Activated CD8-positive, alpha-beta memory T cell treated with anti-CD3 and anti-CD28 coated beads, Interleukin-2, amount 10 ng/mL, durations not matched to agents 7 days and 5 days (primary cell): Measurements from ENCODE around the gene PCDHGB6. TPM values are rescaled to one million over a fixed set of nuclear protein-coding genes. Genes with fewer than 3 reads are reported as not detected.
"Not testable (repeated sequence)": the region's sequence is repeated elsewhere in the genome, so short reads cannot be mapped to it uniquely, and the experiment has no call there.

ENCODE experiments used
- ATAC-seq: fragments of 150-1000 bp; cut with Tn5 transposase; one replicate; pipeline ENCODE4 v1.10.0; 2021; ENCODE audit warnings: moderate library complexity
- CTCF ChIA-PET: fragments of 350-600 bp; sonication (Branson Sonifier 250); formaldehyde crosslinking; loops from one replicate; lab custom pipeline; 2021; ENCODE audit warnings: antibody characterized with exemption; lab: Charles Lee
- DNase-seq: peaks from one replicate; pipeline ENCODE4 v3.0.0-alpha.2; 2020
- H3K27ac Mint-ChIP-seq: one replicate; pipeline ENCODE4 v1.8.0; 2021; ENCODE audit warnings: mild to moderate bottlenecking, mixed read lengths
- H3K27me3 Mint-ChIP-seq: one replicate; pipeline ENCODE4 v1.8.0; 2021; ENCODE audit warnings: mixed read lengths
- H3K36me3 Mint-ChIP-seq: one replicate; pipeline ENCODE4 v1.8.0; 2021; ENCODE audit warnings: mild to moderate bottlenecking, mixed read lengths
- H3K4me1 Mint-ChIP-seq: one replicate; pipeline ENCODE4 v1.8.0; 2021; ENCODE audit warnings: mixed read lengths
- H3K4me3 Mint-ChIP-seq: one replicate; pipeline ENCODE4 v1.8.0; 2021; ENCODE audit warnings: mild to moderate bottlenecking, moderate library complexity, mixed read lengths
- H3K9me3 Mint-ChIP-seq: one replicate; pipeline ENCODE4 v1.8.0; 2022; ENCODE audit warnings: low read depth, mixed read lengths
- total RNA-seq, 2 experiments: library from RNA; stranded (reverse); gene quantifications; one replicate each; pipeline ENCODE4 v1.2.3, GENCODE V29; 2021

Gene PCDHGB6
- total RNA-seq, 2 experiments from 2014 or later, result not detected

DNA sequence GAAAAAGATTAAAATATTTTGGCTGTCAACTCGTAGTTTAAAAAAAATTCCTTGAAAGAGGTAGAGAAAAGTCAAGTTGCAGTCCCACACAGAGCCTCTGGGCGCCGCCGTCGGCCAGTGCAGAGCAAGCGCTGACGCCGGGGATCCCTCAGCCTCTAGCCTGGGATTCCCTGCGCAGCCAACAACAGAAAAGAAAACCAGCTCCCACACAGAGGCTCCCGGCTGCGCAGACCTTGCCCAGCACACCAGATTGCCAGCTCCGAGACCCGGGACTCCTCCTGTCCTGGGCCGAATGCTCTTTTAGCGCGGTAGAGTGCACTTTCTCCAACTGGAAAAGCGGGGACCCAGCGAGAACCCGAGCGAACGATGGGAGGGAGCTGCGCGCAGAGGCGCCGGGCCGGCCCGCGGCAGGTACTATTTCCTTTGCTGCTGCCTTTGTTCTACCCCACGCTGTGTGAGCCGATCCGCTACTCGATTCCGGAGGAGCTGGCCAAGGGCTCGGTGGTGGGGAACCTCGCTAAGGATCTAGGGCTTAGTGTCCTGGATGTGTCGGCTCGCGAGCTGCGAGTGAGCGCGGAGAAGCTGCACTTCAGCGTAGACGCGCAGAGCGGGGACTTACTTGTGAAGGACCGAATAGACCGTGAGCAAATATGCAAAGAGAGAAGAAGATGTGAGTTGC, 9.8 kb downstream of the PCDHGB6 start, which contains the start of gene PCDHGB7:
Gene PCDHGB7, plus strand, starts transcription at position 184 of the 679 bp plus-strand sequence. Its CDS starts 183 bp downstream, at position 367.
- H3K9me3 Mint-ChIP-seq, H3K4me3 Mint-ChIP-seq: not testable (repeated sequence)
- peaks cover 84% of the 10 kb centered on the region for H3K27me3 Mint-ChIP-seq
- ATAC-seq (peak; percentile 55), DNase-seq (peak; percentile 57)
- H3K36me3 Mint-ChIP-seq, result peaks cover 11% of the 10 kb centered on the region
- peaks cover 20% of the 10 kb centered on the region for H3K4me1 Mint-ChIP-seq
- CTCF ChIA-PET, result interaction anchor here (0.6 to 2.1 kb wide), 6 partner anchors 13 to 140 kb away, joined by 3 to 8 read pairs (median 4); partner anchors contain the start of genes PCDHGA12 and PCDHGA9
- H3K27ac Mint-ChIP-seq, result peak within 1 kb of the TSS; percentile 35

- CTCF ChIA-PET, result interaction anchor here (1.1 to 2.1 kb wide), 5 partner anchors 11 to 145 kb away, joined by 3 to 23 read pairs (median 8); partner anchors contain the start of gene PCDHGA12
- ATAC-seq (no peak), DNase-seq (no peak)
- Mint-ChIP-seq H3K4me3 (no peak overlapping the region), H3K36me3 (peaks cover 11% of the 10 kb centered on the region), H3K27ac (no peak overlapping the region), H3K4me1 (peaks cover 12% of the 10 kb centered on the region), H3K27me3 (peaks cover 77% of the 10 kb centered on the region), H3K9me3 (peaks cover 8% of the 10 kb centered on the region)
Observed at GRCh38 chr5:141419074-141419880, 11.5 kb downstream of the PCDHGB6 start.

GRCh38 chr5:141420855-141421488, 13.2 kb downstream of the PCDHGB6 start, which contains the start of gene PCDHGA11:
Gene PCDHGA11, plus strand, starts transcription at chr5:141421051. Its CDS starts 177 bp downstream, at chr5:141421228.
- peak; percentile 57 for DNase-seq
- Mint-ChIP-seq H3K27me3 (peaks cover 76% of the 10 kb centered on the region), H3K27ac (peak within 1 kb of the TSS; percentile 54)

DNA sequence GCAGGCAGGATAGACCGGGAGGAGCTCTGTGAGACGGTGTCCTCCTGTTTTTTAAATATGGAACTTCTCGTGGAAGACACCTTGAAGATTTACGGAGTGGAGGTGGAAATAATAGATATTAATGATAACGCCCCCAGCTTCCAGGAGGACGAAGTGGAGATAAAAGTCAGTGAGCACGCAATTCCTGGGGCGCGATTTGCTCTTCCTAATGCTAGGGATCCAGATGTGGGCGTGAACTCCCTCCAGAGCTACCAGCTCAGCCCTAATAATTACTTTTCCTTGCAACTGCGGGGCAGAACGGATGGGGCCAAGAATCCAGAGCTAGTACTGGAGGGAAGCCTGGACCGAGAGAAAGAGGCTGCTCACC, 13.7 kb downstream of the PCDHGB6 start:
- peaks cover 8% of the 10 kb centered on the region for H3K9me3 Mint-ChIP-seq
- CTCF ChIA-PET, result interaction anchor here (0.6 to 2.4 kb wide), 20 partner anchors 8 to 222 kb away, joined by 3 to 23 read pairs (median 4); partner anchors contain the start of genes PCDHB11, PCDHGA10, PCDHGA12 and PCDHGA5
- peaks cover 9% of the 10 kb centered on the region for H3K4me1 Mint-ChIP-seq
- H3K4me3 Mint-ChIP-seq, result peak overlapping the region; percentile 65
- no peak for DNase-seq
- H3K36me3 Mint-ChIP-seq, result peaks cover 7% of the 10 kb centered on the region
- peak overlapping the region; percentile 54 for H3K27ac Mint-ChIP-seq
- peaks cover 73% of the 10 kb centered on the region for H3K27me3 Mint-ChIP-seq
- ATAC-seq, result no peak

More at GRCh38 chr5:141420855-141421488, 13.2 kb downstream of the PCDHGB6 start, which contains the start of gene PCDHGA11:
- Mint-ChIP-seq H3K4me1 (peaks cover 9% of the 10 kb centered on the region), H3K4me3 (peak within 1 kb of the TSS; percentile 65), H3K9me3 (peaks cover 8% of the 10 kb centered on the region), H3K36me3 (peaks cover 7% of the 10 kb centered on the region)
- no peak for ATAC-seq
- CTCF ChIA-PET, result interaction anchor here (0.8 to 2.4 kb wide), 23 partner anchors 8 to 221 kb away, joined by 3 to 23 read pairs (median 4); partner anchors contain the start of genes PCDHB11, PCDHGA10, PCDHGA12 and PCDHGA4

DNA sequence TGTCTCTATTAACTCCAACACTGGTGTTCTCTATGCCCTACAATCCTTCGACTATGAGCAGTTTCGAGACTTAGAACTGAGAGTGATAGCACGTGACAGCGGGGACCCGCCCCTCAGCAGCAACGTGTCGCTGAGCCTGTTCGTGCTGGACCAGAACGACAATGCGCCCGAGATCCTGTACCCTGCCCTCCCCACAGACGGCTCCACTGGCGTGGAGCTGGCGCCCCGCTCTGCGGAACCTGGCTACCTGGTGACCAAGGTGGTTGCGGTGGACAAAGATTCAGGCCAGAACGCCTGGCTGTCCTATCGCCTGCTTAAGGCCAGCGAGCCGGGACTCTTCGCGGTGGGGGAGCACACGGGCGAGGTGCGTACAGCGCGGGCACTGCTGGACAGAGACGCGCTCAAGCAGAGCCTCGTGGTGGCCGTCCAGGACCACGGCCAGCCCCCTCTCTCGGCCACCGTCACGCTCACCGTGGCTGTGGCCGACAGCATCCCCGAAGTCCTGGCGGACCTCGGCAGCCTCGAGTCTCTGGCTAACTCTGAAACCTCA, 15.0 kb downstream of the PCDHGB6 start:
- Mint-ChIP-seq H3K4me3 (no peak overlapping the region), H3K9me3 (peaks cover 8% of the 10 kb centered on the region), H3K36me3 (peaks cover 7% of the 10 kb centered on the region), H3K27me3 (peaks cover 73% of the 10 kb centered on the region), H3K4me1 (peaks cover 7% of the 10 kb centered on the region), H3K27ac (no peak overlapping the region)
- DNase-seq (no peak), ATAC-seq (no peak)
- CTCF ChIA-PET, result interaction anchor here (1.1 to 2.4 kb wide), 2 partner anchors 10 to 100 kb away, joined by 3 to 6 read pairs; partner anchors contain the start of gene PCDHGA10

DNA sequence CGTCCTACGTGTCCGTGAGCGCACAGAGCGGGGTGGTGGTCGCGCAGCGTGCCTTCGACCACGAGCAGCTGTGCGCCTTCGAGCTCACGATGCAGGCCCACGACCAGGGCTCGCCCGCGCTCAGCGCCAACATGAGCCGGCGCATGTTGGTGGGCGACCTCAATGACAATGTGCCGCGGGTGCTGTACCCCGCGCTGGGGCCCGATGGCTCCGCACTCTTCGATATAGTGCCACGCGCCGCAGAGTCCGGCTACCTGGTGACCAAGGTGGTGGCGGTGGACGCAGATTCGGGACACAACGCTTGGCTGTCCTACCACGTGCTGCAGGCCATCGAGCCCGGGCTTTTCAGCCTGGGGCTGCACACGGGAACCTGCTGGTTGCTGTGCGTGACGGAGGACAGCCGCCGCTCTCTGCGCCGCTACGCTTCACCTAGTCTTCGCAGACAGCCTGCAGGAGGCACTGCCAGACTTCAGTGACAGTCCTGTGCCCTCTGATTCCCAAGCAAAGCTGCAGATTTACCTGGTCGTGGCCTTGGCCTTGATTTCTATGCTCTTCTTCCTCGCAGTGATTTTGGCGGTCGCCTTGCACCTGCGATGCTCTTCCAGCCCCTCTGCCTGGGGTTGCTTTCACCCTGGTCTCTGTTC, 20.1 kb downstream of the PCDHGB6 start:
- Mint-ChIP-seq H3K27ac (no peak overlapping the region), H3K9me3 (peaks cover 14% of the 10 kb centered on the region), H3K27me3 (peaks cover 60% of the 10 kb centered on the region), H3K4me1 (peaks cover 5% of the 10 kb centered on the region), H3K36me3 (peaks cover 4% of the 10 kb centered on the region), H3K4me3 (no peak overlapping the region)
- no peak for ATAC-seq
- DNase-seq, result no peak
- CTCF ChIA-PET, result no interaction called here

DNA sequence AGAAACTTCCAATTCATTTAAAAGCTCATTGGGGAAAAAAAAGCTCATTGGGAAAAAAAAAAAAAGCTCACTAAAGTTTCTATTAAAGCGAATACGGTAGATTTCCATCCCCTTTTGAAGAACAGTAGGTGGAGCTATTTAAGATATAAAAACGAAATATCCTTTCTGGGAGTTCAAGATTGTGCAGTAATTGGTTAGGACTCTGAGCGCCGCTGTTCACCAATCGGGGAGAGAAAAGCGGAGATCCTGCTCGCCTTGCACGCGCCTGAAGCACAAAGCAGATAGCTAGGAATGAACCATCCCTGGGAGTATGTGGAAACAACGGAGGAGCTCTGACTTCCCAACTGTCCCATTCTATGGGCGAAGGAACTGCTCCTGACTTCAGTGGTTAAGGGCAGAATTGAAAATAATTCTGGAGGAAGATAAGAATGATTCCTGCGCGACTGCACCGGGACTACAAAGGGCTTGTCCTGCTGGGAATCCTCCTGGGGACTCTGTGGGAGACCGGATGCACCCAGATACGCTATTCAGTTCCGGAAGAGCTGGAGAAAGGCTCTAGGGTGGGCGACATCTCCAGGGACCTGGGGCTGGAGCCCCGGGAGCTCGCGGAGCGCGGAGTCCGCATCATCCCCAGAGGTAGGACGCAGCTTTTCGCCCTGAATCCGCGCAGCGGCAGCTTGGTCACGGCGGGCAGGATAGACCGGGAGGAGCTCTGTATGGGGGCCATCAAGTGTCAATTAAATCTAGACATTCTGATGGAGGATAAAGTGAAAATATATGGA, 22.7 kb downstream of the PCDHGB6 start, which contains the start of gene PCDHGA12:
Gene PCDHGA12, plus strand, starts transcription at position 176 of the 782 bp plus-strand sequence. Its CDS starts 253 bp downstream, at position 429.
- H3K4me3 Mint-ChIP-seq, result peak within 1 kb of the TSS; percentile 43
- CTCF ChIA-PET, result interaction anchor here (0.7 to 2.2 kb wide), 19 partner anchors 10 to 134 kb away, joined by 3 to 23 read pairs (median 3); partner anchors contain the start of genes PCDHGA1, PCDHGA10, PCDHGA11 and PCDHGA6
- H3K4me1 Mint-ChIP-seq, result peaks cover 5% of the 10 kb centered on the region
- H3K36me3 Mint-ChIP-seq, result peaks cover 6% of the 10 kb centered on the region
- DNase-seq (no peak), ATAC-seq (no peak)
- H3K27me3 Mint-ChIP-seq, result peaks cover 52% of the 10 kb centered on the region
- peaks cover 18% of the 10 kb centered on the region for H3K9me3 Mint-ChIP-seq
- peak within 1 kb of the TSS; percentile 69 for H3K27ac Mint-ChIP-seq

- H3K27ac Mint-ChIP-seq, result no peak overlapping the region
- peak overlapping the region; percentile 29 for H3K4me3 Mint-ChIP-seq
- H3K36me3 Mint-ChIP-seq, result peaks cover 6% of the 10 kb centered on the region
- DNase-seq (no peak), ATAC-seq (no peak)
- CTCF ChIA-PET, result interaction anchor here (1.0 to 2.2 kb wide), 8 partner anchors 11 to 101 kb away, joined by 3 to 23 read pairs (median 5); partner anchors contain the start of genes PCDHGA1, PCDHGA11, PCDHGB5 and PCDHGB7
- peaks cover 18% of the 10 kb centered on the region for H3K9me3 Mint-ChIP-seq
- peaks cover 5% of the 10 kb centered on the region for H3K4me1 Mint-ChIP-seq
- H3K27me3 Mint-ChIP-seq, result peaks cover 47% of the 10 kb centered on the region
Observed at GRCh38 chr5:141431286-141431685, 23.5 kb downstream of the PCDHGB6 start.

GRCh38 chr5:141432308-141432707, 24.5 kb downstream of the PCDHGB6 start:
- H3K36me3 Mint-ChIP-seq, CTCF ChIA-PET, ATAC-seq, DNase-seq, H3K4me3 Mint-ChIP-seq, H3K4me1 Mint-ChIP-seq: not testable (repeated sequence)
- Mint-ChIP-seq H3K27me3 (peaks cover 46% of the 10 kb centered on the region), H3K27ac (peak overlapping the region; percentile 5), H3K9me3 (peaks cover 18% of the 10 kb centered on the region)

- H3K4me1 Mint-ChIP-seq, H3K27ac Mint-ChIP-seq, H3K36me3 Mint-ChIP-seq, ATAC-seq, H3K4me3 Mint-ChIP-seq, CTCF ChIA-PET, DNase-seq: not testable (repeated sequence)
- H3K27me3 Mint-ChIP-seq, result peaks cover 46% of the 10 kb centered on the region
- peaks cover 18% of the 10 kb centered on the region for H3K9me3 Mint-ChIP-seq
Observed at GRCh38 chr5:141432726-141433125, 24.9 kb downstream of the PCDHGB6 start.

DNA sequence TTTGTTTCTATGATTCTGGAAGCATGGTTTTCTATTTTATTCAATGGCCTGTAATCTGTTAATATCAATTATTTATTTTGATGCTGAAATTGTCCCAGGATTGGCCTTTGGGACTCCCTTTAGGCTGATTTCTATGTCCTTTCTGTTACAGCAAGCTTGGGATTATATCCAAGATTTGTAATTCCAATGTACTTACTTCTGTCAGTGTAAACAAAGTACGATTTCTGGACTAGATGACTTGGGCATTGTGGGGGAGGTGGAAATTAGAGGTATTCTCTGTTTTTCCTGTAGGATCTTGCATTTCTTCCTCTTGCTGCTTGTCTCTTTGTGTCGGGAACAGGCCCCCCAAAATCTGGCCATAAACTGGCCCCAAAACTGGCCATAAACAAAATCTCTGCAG, 26.2 kb downstream of the PCDHGB6 start:
- Mint-ChIP-seq H3K27ac (no peak overlapping the region), H3K27me3 (peaks cover 38% of the 10 kb centered on the region), H3K4me3 (no peak overlapping the region), H3K9me3 (peaks cover 14% of the 10 kb centered on the region), H3K36me3 (peaks cover 6% of the 10 kb centered on the region), H3K4me1 (peaks cover 5% of the 10 kb centered on the region)
- CTCF ChIA-PET, result no interaction called here
- no peak for DNase-seq
- no peak for ATAC-seq
